Uterus (tissue), 2 donors: Measurements from ENCODE around the gene ARHGAP10.

Experiments
- POLR2A ChIP-seq, 2 donors: fragments of 450-650 bp; IDR thresholded peaks; one replicate each; pipeline ENCODE4 v1.6.1; 2016; ENCODE audit warnings: antibody characterized with exemption in 2 of 2, mild to moderate bottlenecking in 1 of 2, moderate library complexity in 1 of 2
- TF ChIP-seq, protein P1 (sequence below), 4 experiments: fragments of 200-600 bp in 2 of 4; fragments of 450-650 bp in 2 of 4; sonication (generic) in 2 of 4; IDR thresholded peaks; one replicate each; pipeline ENCODE4 v1.5.1; 2016 to 2019; ENCODE audit warnings: antibody characterized with exemption in 4 of 4, mild to moderate bottlenecking in 2 of 4, moderate library complexity in 1 of 4

DNA sequence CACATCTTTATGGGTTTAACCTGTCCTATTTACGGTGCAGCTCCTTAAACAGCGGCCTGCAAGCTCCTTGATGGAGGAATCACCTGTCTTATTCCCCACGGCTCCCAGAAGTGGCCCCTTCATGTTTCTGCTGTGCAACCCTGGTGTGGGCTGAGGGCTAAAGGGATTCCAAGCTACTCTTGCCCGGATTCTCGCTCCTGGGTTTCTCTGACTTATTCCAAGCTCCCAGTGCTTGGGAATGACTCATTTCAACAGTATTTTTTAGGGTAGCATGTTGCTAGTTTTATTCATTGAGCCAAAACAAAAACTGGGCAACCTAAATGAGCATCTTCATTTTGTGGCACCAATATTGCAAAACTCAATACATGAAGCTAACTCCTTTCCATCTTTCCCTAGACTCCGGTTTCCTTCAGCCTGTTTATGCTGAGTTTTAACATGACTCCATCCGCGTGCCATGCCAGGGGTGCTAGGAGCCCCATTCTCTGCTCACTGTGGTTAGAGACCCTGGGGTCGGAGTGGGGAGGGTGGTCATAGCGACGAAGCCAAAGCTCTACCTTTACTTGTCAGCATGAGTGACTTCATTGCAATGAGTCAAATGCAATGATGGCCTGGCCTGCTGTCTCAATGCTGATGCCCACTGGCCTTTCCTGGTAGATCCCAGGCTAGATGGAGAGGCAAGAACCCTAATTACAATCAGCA lies 360.6 kb downstream of the ARHGAP10 start:
- TF ChIP-seq, protein P1, sequence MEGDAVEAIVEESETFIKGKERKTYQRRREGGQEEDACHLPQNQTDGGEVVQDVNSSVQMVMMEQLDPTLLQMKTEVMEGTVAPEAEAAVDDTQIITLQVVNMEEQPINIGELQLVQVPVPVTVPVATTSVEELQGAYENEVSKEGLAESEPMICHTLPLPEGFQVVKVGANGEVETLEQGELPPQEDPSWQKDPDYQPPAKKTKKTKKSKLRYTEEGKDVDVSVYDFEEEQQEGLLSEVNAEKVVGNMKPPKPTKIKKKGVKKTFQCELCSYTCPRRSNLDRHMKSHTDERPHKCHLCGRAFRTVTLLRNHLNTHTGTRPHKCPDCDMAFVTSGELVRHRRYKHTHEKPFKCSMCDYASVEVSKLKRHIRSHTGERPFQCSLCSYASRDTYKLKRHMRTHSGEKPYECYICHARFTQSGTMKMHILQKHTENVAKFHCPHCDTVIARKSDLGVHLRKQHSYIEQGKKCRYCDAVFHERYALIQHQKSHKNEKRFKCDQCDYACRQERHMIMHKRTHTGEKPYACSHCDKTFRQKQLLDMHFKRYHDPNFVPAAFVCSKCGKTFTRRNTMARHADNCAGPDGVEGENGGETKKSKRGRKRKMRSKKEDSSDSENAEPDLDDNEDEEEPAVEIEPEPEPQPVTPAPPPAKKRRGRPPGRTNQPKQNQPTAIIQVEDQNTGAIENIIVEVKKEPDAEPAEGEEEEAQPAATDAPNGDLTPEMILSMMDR (IDR thresholded peaks at IDR 0.05), result no peak
- no peak for TF ChIP-seq POLR2A (IDR thresholded peaks at IDR 0.05)
